Measurements from ENCODE around the gene BCL2.

Gene BCL2

GRCh38 chr18:63085611-63086010 lies 234.0 kb downstream of the BCL2 start:
- DNase-seq (ENCODE audit: low read depth in 2 of 2): no peak

GRCh38 chr18:63084219-63084618 lies 235.3 kb downstream of the BCL2 start:
- no peak for DNase-seq (ENCODE audit: low read depth in 2 of 2)

- DNase-seq (ENCODE audit: low read depth in 2 of 2): no peak
Observed at GRCh38 chr18:63083555-63083954, 236.0 kb downstream of the BCL2 start.

- no peak for DNase-seq (ENCODE audit: low read depth in 2 of 2)
Observed at GRCh38 chr18:63083020-63083531, 236.5 kb downstream of the BCL2 start.

- DNase-seq (ENCODE audit: low read depth in 2 of 2): no peak
Observed at GRCh38 chr18:63082366-63083019, 237.1 kb downstream of the BCL2 start.

GRCh38 chr18:63079114-63079513 lies 240.5 kb downstream of the BCL2 start:
- no peak for DNase-seq (ENCODE audit: low read depth in 2 of 2)

- no peak for DNase-seq (ENCODE audit: low read depth in 2 of 2)
Observed at GRCh38 chr18:63078471-63078870, 241.1 kb downstream of the BCL2 start.

- peak; percentile 28 to 29 for DNase-seq (ENCODE audit: low read depth in 2 of 2)
Observed at GRCh38 chr18:63074981-63075404, 244.6 kb downstream of the BCL2 start.

- no peak for DNase-seq (ENCODE audit: low read depth in 2 of 2)
Observed at GRCh38 chr18:63073481-63073880, 246.1 kb downstream of the BCL2 start.
